Neural cell (in vitro differentiated cells): Measurements from ENCODE around the gene EIF2B4. TPM values are rescaled to one million over a fixed set of nuclear protein-coding genes. Genes with fewer than 3 reads are reported as not detected.

ENCODE experiments used
- H2AFZ ChIP-seq: fragments of 200-600, 300-800 bp; sonication (generic), shearing (Covaris generic); 2 replicates; pipeline ENCODE4 v1.6.0; 2014; ENCODE audit warnings: low read depth, mild to moderate bottlenecking, antibody characterized with exemption, low read length, moderate library complexity
- H3F3A ChIP-seq: fragments of 200-600 bp; shearing (Covaris generic); 2 replicates; pipeline ENCODE4 v1.6.1; 2016; ENCODE audit warnings: mild to moderate bottlenecking, moderate library complexity, mixed read lengths, antibody characterized with exemption, low read length; ENCODE audit not compliant: insufficient read depth, poor library complexity, severe bottlenecking
- H3K27ac ChIP-seq: fragments of 200-600, 300-800 bp; sonication (generic), shearing (Covaris generic); 2 replicates; pipeline ENCODE4 v1.5.1; 2014; ENCODE audit warnings: mild to moderate bottlenecking, low read length, moderate library complexity
- H3K27me3 ChIP-seq: fragments of 300-800, 200-600 bp; sonication (generic), shearing (Covaris generic); 2 replicates; pipeline ENCODE4 v1.6.0; 2014; ENCODE audit warnings: mild to moderate bottlenecking, low read depth, low read length, moderate library complexity; ENCODE audit not compliant: insufficient read depth
- H3K36me3 ChIP-seq: fragments of 300-800, 200-600 bp; sonication (generic), shearing (Covaris generic); 2 replicates; pipeline ENCODE4 v1.5.1; 2014; ENCODE audit warnings: mild to moderate bottlenecking, antibody characterized with exemption, low read length, moderate library complexity; ENCODE audit not compliant: insufficient read depth
- H3K4me2 ChIP-seq: fragments of 300-800, 200-600 bp; sonication (generic), shearing (Covaris generic); 2 replicates; pipeline ENCODE4 v1.6.0; 2014; ENCODE audit warnings: mild to moderate bottlenecking, low read length
- H3K4me3 ChIP-seq: fragments of 300-800, 200-600 bp; sonication (generic), shearing (Covaris generic); 2 replicates; pipeline ENCODE4 v1.5.1; 2014; ENCODE audit warnings: mild to moderate bottlenecking, low read length, moderate library complexity
- H3K79me2 ChIP-seq: fragments of 200-600 bp; shearing (Covaris generic); replicated peaks from 2 replicates; pipeline ENCODE4 v1.6.0; 2014; ENCODE audit warnings: mild to moderate bottlenecking, low read length, moderate library complexity; ENCODE audit not compliant: insufficient read depth
- H3K9ac ChIP-seq: fragments of 300-800, 200-600 bp; sonication (generic), shearing (Covaris generic); 2 replicates; pipeline ENCODE4 v1.6.1; 2016; ENCODE audit warnings: mild to moderate bottlenecking, low read length, mixed read lengths
- H3K9me2 ChIP-seq: fragments of 200-600 bp; shearing (Covaris generic); 2 replicates; pipeline ENCODE4 v1.6.1; 2016; ENCODE audit warnings: mild to moderate bottlenecking, low read length, mixed read lengths; ENCODE audit not compliant: insufficient read depth
- H3K9me3 ChIP-seq: fragments of 200-600, 300-800 bp; sonication (generic), shearing (Covaris generic); 2 replicates; pipeline ENCODE4 v1.6.1; 2016; ENCODE audit warnings: mild to moderate bottlenecking, mixed run types, low read length, moderate library complexity, mixed read lengths
- H4K20me1 ChIP-seq: fragments of 200-600 bp; shearing (Covaris generic); 2 replicates; pipeline ENCODE4 v1.6.1; 2016; ENCODE audit warnings: mild to moderate bottlenecking, mixed run types; ENCODE audit not compliant: insufficient read depth
- EP300 ChIP-seq: fragments of 450-650 bp; conservative IDR thresholded peaks from 2 replicates; pipeline ENCODE4 v1.6.1; 2014; ENCODE audit warnings: antibody characterized with exemption, mild to moderate bottlenecking, moderate library complexity; ENCODE audit not compliant: poor library complexity, severe bottlenecking
- EZH2 ChIP-seq: fragments of 200-600, 300-800 bp; shearing (Covaris generic), sonication (generic); IDR thresholded peaks from 2 replicates; pipeline ENCODE4 v1.6.1; 2014; ENCODE audit warnings: antibody characterized with exemption, low read length, borderline replicate concordance, mild to moderate bottlenecking; ENCODE audit not compliant: insufficient read depth, poor library complexity, severe bottlenecking
- MXI1 ChIP-seq: fragments of 450-650 bp; conservative IDR thresholded peaks from 2 replicates; pipeline ENCODE4 v1.6.1; 2014; ENCODE audit warnings: antibody characterized with exemption, mild to moderate bottlenecking; ENCODE audit not compliant: poor library complexity, severe bottlenecking
- POLR2AphosphoS5 ChIP-seq: IDR thresholded peaks from 2 replicates; pipeline ENCODE4 v1.6.1; 2012
- RAD21 ChIP-seq: fragments of 450-650 bp; conservative IDR thresholded peaks from 2 replicates; pipeline ENCODE4 v1.6.1; 2014; ENCODE audit warnings: antibody characterized with exemption, mild to moderate bottlenecking, moderate library complexity
- SMC3 ChIP-seq: fragments of 450-650 bp; conservative IDR thresholded peaks from 2 replicates; pipeline ENCODE4 v1.6.1; 2014; ENCODE audit warnings: antibody characterized with exemption, mild to moderate bottlenecking, moderate library complexity; ENCODE audit not compliant: poor library complexity
- TAF1 ChIP-seq: IDR thresholded peaks from 2 replicates; pipeline ENCODE4 v1.6.1; 2012; ENCODE audit warnings: low read depth
- polyA plus RNA-seq: library from polyadenylated mRNA; depleted of rRNA; stranded (reverse); fragments of >200 nt; gene quantifications from 2 replicates; pipeline ENCODE4 v1.2.3, GENCODE V29; 2014
- TF ChIP-seq, protein P1 (sequence below): IDR thresholded peaks from 2 replicates; pipeline ENCODE4 v1.6.1; 2012; ENCODE audit warnings: borderline replicate concordance
- TF ChIP-seq, protein P2 (sequence below): fragments of 450-650 bp; IDR thresholded peaks from 2 replicates; pipeline ENCODE4 v1.5.1; 2014; ENCODE audit warnings: antibody characterized with exemption, mild to moderate bottlenecking, moderate library complexity; ENCODE audit not compliant: poor library complexity, severe bottlenecking

EIF2B4 gene
- polyA plus RNA-seq, 1 donor from 2014 or later, result 43.7 TPM

DNA sequence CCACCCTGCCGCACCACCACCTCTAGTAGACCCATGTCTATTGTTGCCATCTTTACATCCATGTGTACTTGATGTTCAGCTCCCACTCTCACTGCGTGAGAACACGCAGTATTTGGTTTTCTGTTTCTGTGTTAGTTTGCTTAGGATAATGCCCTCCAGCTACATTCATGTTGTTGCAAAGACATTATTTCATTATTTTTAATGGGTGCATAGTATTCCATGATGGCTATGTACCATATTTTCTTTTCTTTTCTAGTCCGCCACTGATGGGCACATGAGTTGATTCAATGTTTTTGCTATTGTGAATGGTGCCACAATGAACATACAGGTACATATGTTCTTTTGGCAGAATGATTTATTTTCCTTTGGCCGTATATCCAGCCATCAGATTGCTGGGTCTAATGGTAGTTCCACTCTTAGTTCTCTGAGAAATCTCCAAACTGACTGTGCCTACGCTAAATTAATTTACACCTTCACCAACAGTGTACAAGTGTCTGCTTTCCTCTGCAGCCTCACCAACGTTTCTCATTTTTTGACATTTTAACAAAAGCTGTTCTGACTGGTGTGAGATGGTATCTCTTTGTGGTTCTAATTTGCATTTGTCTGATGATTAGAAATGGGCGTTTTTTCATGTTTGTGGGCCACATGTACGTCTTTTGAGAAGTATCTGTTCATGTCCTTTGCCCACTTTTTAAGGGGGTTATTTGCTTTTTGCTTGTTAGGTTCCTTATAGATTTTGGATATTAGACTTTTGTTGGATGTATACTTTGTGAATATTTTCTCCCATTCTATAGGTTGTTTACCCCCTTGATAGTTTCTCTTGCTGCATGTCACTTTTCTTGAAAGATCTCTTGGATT, 20.9 kb upstream of the EIF2B4 start:
- H3F3A ChIP-seq, result no peaks in the 10 kb centered on the region
- peaks cover 23% of the 10 kb centered on the region for H3K79me2 ChIP-seq
- H4K20me1 ChIP-seq, result no peaks in the 10 kb centered on the region
- H3K9me2 ChIP-seq, result no peaks in the 10 kb centered on the region
- H3K9ac ChIP-seq, result no peak overlapping the region
- H3K4me3 ChIP-seq, result no peak overlapping the region
- H3K27ac ChIP-seq, result no peak overlapping the region
- no peaks in the 10 kb centered on the region for H3K27me3 ChIP-seq
- H3K4me2 ChIP-seq, result no peak overlapping the region
- H3K9me3 ChIP-seq, result no peaks in the 10 kb centered on the region
- no peaks in the 10 kb centered on the region for H3K36me3 ChIP-seq
- TF ChIP-seq TAF1, result no peak
- TF ChIP-seq, protein P1, sequence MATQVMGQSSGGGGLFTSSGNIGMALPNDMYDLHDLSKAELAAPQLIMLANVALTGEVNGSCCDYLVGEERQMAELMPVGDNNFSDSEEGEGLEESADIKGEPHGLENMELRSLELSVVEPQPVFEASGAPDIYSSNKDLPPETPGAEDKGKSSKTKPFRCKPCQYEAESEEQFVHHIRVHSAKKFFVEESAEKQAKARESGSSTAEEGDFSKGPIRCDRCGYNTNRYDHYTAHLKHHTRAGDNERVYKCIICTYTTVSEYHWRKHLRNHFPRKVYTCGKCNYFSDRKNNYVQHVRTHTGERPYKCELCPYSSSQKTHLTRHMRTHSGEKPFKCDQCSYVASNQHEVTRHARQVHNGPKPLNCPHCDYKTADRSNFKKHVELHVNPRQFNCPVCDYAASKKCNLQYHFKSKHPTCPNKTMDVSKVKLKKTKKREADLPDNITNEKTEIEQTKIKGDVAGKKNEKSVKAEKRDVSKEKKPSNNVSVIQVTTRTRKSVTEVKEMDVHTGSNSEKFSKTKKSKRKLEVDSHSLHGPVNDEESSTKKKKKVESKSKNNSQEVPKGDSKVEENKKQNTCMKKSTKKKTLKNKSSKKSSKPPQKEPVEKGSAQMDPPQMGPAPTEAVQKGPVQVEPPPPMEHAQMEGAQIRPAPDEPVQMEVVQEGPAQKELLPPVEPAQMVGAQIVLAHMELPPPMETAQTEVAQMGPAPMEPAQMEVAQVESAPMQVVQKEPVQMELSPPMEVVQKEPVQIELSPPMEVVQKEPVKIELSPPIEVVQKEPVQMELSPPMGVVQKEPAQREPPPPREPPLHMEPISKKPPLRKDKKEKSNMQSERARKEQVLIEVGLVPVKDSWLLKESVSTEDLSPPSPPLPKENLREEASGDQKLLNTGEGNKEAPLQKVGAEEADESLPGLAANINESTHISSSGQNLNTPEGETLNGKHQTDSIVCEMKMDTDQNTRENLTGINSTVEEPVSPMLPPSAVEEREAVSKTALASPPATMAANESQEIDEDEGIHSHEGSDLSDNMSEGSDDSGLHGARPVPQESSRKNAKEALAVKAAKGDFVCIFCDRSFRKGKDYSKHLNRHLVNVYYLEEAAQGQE, result no peak
- no peak for TF ChIP-seq MXI1
- no peak for TF ChIP-seq SMC3
- TF ChIP-seq EP300, result no peak
- no peak for TF ChIP-seq POLR2AphosphoS5
- TF ChIP-seq, protein P2, sequence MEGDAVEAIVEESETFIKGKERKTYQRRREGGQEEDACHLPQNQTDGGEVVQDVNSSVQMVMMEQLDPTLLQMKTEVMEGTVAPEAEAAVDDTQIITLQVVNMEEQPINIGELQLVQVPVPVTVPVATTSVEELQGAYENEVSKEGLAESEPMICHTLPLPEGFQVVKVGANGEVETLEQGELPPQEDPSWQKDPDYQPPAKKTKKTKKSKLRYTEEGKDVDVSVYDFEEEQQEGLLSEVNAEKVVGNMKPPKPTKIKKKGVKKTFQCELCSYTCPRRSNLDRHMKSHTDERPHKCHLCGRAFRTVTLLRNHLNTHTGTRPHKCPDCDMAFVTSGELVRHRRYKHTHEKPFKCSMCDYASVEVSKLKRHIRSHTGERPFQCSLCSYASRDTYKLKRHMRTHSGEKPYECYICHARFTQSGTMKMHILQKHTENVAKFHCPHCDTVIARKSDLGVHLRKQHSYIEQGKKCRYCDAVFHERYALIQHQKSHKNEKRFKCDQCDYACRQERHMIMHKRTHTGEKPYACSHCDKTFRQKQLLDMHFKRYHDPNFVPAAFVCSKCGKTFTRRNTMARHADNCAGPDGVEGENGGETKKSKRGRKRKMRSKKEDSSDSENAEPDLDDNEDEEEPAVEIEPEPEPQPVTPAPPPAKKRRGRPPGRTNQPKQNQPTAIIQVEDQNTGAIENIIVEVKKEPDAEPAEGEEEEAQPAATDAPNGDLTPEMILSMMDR, result no peak
- TF ChIP-seq RAD21, result no peak
- no peak for TF ChIP-seq EZH2
- no peak overlapping the region for H2AFZ ChIP-seq

DNA sequence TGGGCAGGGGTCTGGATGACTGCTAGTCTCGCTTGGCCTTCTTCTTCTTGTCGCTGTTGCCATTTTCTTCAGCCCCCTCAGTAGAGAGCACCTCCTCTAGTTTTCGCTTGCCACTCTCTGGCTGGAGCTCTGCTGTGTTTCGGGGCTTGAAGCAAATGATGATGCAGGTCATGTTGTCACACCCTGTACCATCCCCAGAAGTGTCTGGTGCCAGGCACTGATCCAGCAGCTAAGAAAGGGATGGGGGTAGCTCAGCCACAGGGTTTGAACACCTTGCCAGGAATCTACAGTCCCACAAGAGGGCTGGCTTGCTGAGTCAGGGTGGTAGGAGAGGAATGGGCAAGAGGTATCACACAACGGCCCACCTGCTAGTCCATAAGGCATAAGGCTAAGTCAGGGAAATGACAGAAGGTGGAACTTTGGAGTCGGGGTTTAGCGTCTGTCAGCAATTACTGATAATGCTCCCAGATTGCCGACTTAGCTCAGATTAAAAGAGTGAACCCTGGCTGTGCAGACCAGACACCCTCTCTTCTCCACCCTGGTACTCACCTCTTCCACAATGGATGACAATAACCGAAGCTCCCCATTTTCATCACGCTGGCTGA, 11.5 kb upstream of the EIF2B4 start:
- Histone ChIP-seq H3K27ac (peak overlapping the region; percentile 82), H3K4me3 (no peak overlapping the region), H3K27me3 (no peaks in the 10 kb centered on the region), H3K9ac (peak overlapping the region; percentile 84), H3K4me2 (no peak overlapping the region), H3K79me2 (peaks cover 12% of the 10 kb centered on the region), H3K9me2 (no peaks in the 10 kb centered on the region), H2AFZ (no peak overlapping the region), H3K9me3 (no peaks in the 10 kb centered on the region), H3K36me3 (no peaks in the 10 kb centered on the region), H4K20me1 (no peaks in the 10 kb centered on the region), H3F3A (no peaks in the 10 kb centered on the region)
- TF ChIP-seq SMC3 (no peak), POLR2AphosphoS5 (no peak), EP300 (no peak), EZH2 (no peak), RAD21 (no peak), TAF1 (no peak), MXI1 (no peak)
- TF ChIP-seq, protein P2, result no peak
- TF ChIP-seq, protein P1, result no peak
